GM13976 (cell line): ENCODE results near the gene TBC1D2B.

ENCODE experiments used
- DNase-seq: peaks from one replicate; pipeline ENCODE4 v3.0.0; 2012; ENCODE audit warnings: low spot score
- CTCF ChIP-seq: IDR thresholded peaks from 2 replicates; pipeline ENCODE4 v1.5.1; 2012; ENCODE audit warnings: borderline replicate concordance, mild to moderate bottlenecking; ENCODE audit not compliant: insufficient read depth; ENCODE audit errors: extremely low read depth, missing control alignments, control extremely low read depth
- in situ Hi-C: fragments of 300-500 bp; cut with MboI; formaldehyde crosslinking; loops from one replicate; pipeline ENCODE4 v1.12.0; 2022; ENCODE audit warnings: low sequenced_read_pairs, mixed read lengths, inconsistent platforms; ENCODE audit not compliant: unreplicated experiment

The TBC1D2B gene

GRCh38 chr15:78023865-78024518 is 53.5 kb downstream of the TBC1D2B start:
- in situ Hi-C loops, result no loop called here
- DNase-seq, result no peak
- TF ChIP-seq CTCF, result no peak

- DNase-seq, result no peak
- in situ Hi-C loops, result no loop called here
- no peak for TF ChIP-seq CTCF
These were observed 54.3 kb downstream of the TBC1D2B start for GRCh38 chr15:78023081-78023665.

- DNase-seq, result no peak
- TF ChIP-seq CTCF, result no peak
- in situ Hi-C loops, result no loop called here
These were observed 55.8 kb downstream of the TBC1D2B start for GRCh38 chr15:78021761-78022160.

- in situ Hi-C loops, result no loop called here
- TF ChIP-seq CTCF, result no peak
- no peak for DNase-seq
These were observed 57.5 kb downstream of the TBC1D2B start for GRCh38 chr15:78020007-78020406.

- peak; percentile 61 for DNase-seq
- TF ChIP-seq CTCF, result no peak
- in situ Hi-C loops, result no loop called here
These were observed 58.4 kb downstream of the TBC1D2B start for GRCh38 chr15:78018946-78019644.

- in situ Hi-C loops, result no loop called here
- TF ChIP-seq CTCF, result no peak
- no peak for DNase-seq
These were observed 59.1 kb downstream of the TBC1D2B start for GRCh38 chr15:78018445-78018844.
